ENCODE measurements around the gene UROC1. TPM values are rescaled to one million over a fixed set of nuclear protein-coding genes. Genes with fewer than 3 reads are reported as not detected.

Gene UROC1
- total RNA-seq, 1 experiment from 2014 or later = not detected

DNA sequence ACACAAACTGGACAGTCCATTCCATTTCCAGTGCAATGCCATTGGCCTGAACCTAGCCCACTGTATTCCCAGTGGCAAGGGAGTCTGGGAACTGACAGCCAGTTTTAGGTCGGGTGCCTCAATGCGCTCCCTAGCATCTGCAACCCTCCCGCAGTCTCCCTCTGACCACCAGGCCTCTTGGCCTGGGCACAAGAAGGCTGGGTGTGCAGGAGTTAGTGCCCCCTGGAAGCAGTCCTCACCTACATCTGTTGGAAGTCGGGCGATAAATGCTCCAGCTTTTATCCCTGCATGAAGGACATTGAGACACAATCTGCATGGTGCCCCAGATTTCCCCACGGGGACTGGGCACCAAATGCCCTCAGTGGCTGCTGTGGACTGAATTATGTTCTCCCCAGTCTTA lies 28.4 kb upstream of the UROC1 start:
- ChIA-PET CTCF (interaction anchor here (1.9 kb wide), 1 partner anchor 23 kb away, joined by 8 read pairs; the partner anchor contains the start of gene CHST13), POLR2A (no interaction called here)
- H3K9me3 ChIP-seq = no peaks in the 10 kb centered on the region
- H3K4me3 ChIP-seq (ENCODE audit: low read depth, low read length) = no peak overlapping the region
- BruUV-seq (replicated peaks) = no TSS peak
- peaks cover 6% of the 10 kb centered on the region for H3K27me3 Mint-ChIP-seq (ENCODE audit: insufficient read depth, unreplicated experiment)
- no peaks in the 10 kb centered on the region for H3K36me3 ChIP-seq (ENCODE audit: control insufficient read depth, insufficient read depth, low read length)
- DNase-seq = no peak
- no peaks in the 10 kb centered on the region for H3K9me3 Mint-ChIP-seq (ENCODE audit: unreplicated experiment)
- H3K4me1 ChIP-seq = no peaks in the 10 kb centered on the region
- H3K27ac Mint-ChIP-seq (ENCODE audit: unreplicated experiment) = no peak overlapping the region
- H3K36me3 Mint-ChIP-seq (ENCODE audit: insufficient read depth, unreplicated experiment) = peaks cover 4% of the 10 kb centered on the region
- TF ChIP-seq, protein P1, sequence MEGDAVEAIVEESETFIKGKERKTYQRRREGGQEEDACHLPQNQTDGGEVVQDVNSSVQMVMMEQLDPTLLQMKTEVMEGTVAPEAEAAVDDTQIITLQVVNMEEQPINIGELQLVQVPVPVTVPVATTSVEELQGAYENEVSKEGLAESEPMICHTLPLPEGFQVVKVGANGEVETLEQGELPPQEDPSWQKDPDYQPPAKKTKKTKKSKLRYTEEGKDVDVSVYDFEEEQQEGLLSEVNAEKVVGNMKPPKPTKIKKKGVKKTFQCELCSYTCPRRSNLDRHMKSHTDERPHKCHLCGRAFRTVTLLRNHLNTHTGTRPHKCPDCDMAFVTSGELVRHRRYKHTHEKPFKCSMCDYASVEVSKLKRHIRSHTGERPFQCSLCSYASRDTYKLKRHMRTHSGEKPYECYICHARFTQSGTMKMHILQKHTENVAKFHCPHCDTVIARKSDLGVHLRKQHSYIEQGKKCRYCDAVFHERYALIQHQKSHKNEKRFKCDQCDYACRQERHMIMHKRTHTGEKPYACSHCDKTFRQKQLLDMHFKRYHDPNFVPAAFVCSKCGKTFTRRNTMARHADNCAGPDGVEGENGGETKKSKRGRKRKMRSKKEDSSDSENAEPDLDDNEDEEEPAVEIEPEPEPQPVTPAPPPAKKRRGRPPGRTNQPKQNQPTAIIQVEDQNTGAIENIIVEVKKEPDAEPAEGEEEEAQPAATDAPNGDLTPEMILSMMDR (IDR thresholded peaks at IDR 0.05; ENCODE audit: insufficient read depth in 1 of 2, low read depth in 1 of 2, low read length in 1 of 2, severe bottlenecking in 1 of 2, unreplicated experiment in 1 of 2) = no peak
- intact Hi-C loops (cut with micrococcal nuclease; ENCODE audit: unreplicated experiment) = loop anchor here (2.0 kb wide), 1 partner anchor 17 kb away; no protein-coding TSS in a partner anchor
- H3K4me1 Mint-ChIP-seq (ENCODE audit: low read depth, unreplicated experiment) = no peaks in the 10 kb centered on the region
- no peak overlapping the region for H3K4me3 Mint-ChIP-seq (ENCODE audit: unreplicated experiment)
- H3K27me3 ChIP-seq (replicated peaks; ENCODE audit: control insufficient read depth, insufficient read depth, low read length) = no peaks in the 10 kb centered on the region

DNA sequence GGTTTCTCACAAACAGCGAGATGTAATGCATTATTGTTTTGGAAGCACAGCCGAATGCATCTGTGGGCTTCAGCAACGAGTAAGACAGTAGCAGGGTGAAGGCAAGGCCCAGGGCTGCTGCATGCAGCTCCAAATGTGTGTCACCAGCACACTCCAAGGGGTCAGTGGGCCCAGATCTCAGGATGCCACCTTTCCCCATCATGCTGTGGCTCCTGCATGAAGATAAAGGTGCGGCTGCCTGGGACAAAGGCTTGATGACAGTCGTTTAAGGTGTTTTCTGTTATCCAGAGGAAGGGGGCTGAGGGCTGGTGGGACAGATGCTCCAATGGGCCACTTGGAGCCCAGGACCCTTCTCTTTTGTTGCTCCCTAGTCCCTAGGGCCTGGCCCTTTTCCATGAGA lies 28.0 kb upstream of the UROC1 start:
- Mint-ChIP-seq H3K9me3 (ENCODE audit: unreplicated experiment) (no peaks in the 10 kb centered on the region), H3K27ac (ENCODE audit: unreplicated experiment) (no peak overlapping the region), H3K4me3 (ENCODE audit: unreplicated experiment) (no peak overlapping the region), H3K36me3 (ENCODE audit: insufficient read depth, unreplicated experiment) (peaks cover 4% of the 10 kb centered on the region), H3K4me1 (ENCODE audit: low read depth, unreplicated experiment) (no peaks in the 10 kb centered on the region), H3K27me3 (ENCODE audit: insufficient read depth, unreplicated experiment) (peaks cover 6% of the 10 kb centered on the region)
- Histone ChIP-seq H3K9me3 (no peaks in the 10 kb centered on the region), H3K36me3 (ENCODE audit: control insufficient read depth, insufficient read depth, low read length) (no peaks in the 10 kb centered on the region), H3K4me1 (no peaks in the 10 kb centered on the region), H3K4me3 (ENCODE audit: low read depth, low read length) (no peak overlapping the region), H3K27me3 (replicated peaks; ENCODE audit: control insufficient read depth, insufficient read depth, low read length) (no peaks in the 10 kb centered on the region)
- TF ChIP-seq, protein P1 (IDR thresholded peaks at IDR 0.05; ENCODE audit: insufficient read depth in 1 of 2, low read depth in 1 of 2, low read length in 1 of 2, severe bottlenecking in 1 of 2, unreplicated experiment in 1 of 2) = no peak
- POLR2A ChIA-PET = no interaction called here
- intact Hi-C loops (cut with micrococcal nuclease; ENCODE audit: unreplicated experiment) = no loop called here
- DNase-seq = no peak
- CTCF ChIA-PET = interaction anchor here (1.9 kb wide), 1 partner anchor 23 kb away, joined by 8 read pairs; the partner anchor contains the start of gene CHST13
- BruUV-seq (replicated peaks) = no TSS peak

DNA sequence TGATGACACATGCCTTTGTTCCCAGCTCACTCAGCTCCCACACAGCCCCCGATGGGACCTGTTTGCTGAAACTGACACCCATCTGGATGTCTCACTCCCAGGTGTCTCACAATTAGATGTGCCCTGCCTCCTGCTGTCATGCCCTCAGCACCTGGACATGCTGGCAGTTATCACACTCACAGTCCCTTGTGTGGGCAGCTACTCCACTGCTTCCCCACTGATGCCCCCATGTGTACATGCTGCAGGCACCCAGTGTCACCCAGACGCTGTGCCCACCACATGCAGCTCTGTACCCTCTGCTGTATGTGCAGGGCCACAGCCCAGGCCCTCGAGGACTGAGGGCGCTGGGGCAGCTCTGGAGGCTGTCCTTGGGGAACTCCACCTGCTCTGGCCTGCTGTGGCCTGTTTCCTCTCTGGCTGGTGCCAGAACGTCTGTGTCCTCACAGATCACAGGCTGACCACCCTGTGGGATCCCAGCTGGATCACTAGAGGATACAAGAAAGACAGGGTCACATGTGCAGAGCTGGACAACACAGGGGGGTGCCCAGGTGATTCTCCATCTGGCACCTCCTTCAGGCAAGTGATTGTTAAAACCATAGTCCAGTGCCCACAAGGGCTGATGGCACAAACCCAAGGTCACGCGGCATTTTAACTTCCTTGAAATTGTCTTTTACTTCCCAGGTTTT lies 27.2 kb upstream of the UROC1 start:
- H3K36me3 Mint-ChIP-seq (ENCODE audit: insufficient read depth, unreplicated experiment) = peaks cover 4% of the 10 kb centered on the region
- peaks cover 6% of the 10 kb centered on the region for H3K27me3 Mint-ChIP-seq (ENCODE audit: insufficient read depth, unreplicated experiment)
- ChIA-PET POLR2A (no interaction called here), CTCF (no interaction called here)
- no peaks in the 10 kb centered on the region for H3K4me1 Mint-ChIP-seq (ENCODE audit: low read depth, unreplicated experiment)
- H3K4me3 ChIP-seq (ENCODE audit: low read depth, low read length) = no peak overlapping the region
- TF ChIP-seq, protein P1 (IDR thresholded peaks at IDR 0.05; ENCODE audit: insufficient read depth in 1 of 2, low read depth in 1 of 2, low read length in 1 of 2, severe bottlenecking in 1 of 2, unreplicated experiment in 1 of 2) = no peak
- H3K36me3 ChIP-seq (ENCODE audit: control insufficient read depth, insufficient read depth, low read length) = no peaks in the 10 kb centered on the region
- no peak overlapping the region for H3K27ac Mint-ChIP-seq (ENCODE audit: unreplicated experiment)
- no TSS peak for BruUV-seq (replicated peaks)
- no peak overlapping the region for H3K4me3 Mint-ChIP-seq (ENCODE audit: unreplicated experiment)
- H3K9me3 ChIP-seq = no peaks in the 10 kb centered on the region
- intact Hi-C loops (cut with micrococcal nuclease; ENCODE audit: unreplicated experiment) = no loop called here
- H3K9me3 Mint-ChIP-seq (ENCODE audit: unreplicated experiment) = peaks cover 6% of the 10 kb centered on the region
- H3K4me1 ChIP-seq = no peaks in the 10 kb centered on the region
- no peak for DNase-seq
- no peaks in the 10 kb centered on the region for H3K27me3 ChIP-seq (replicated peaks; ENCODE audit: control insufficient read depth, insufficient read depth, low read length)

All from Caco-2 (cell line).